Liver (tissue), 9 donors: ENCODE data around the gene ARHGAP21. TPM values are rescaled to one million over a fixed set of nuclear protein-coding genes. Genes with fewer than 3 reads are reported as not detected.

Experiments
- DNase-seq: peaks from one replicate; pipeline ENCODE4 v3.0.0-alpha.2; 2017; ENCODE audit warnings: low spot score
- H3K27ac ChIP-seq, 2 donors: one replicate each; pipeline ENCODE4 v1.7.0; 2013; ENCODE audit warnings: inconsistent platforms in 2 of 2, low read length in 2 of 2, control low read depth in 1 of 2, low read depth in 1 of 2, mild to moderate bottlenecking in 1 of 2
- H3K27me3 ChIP-seq, 4 donors: one replicate each; pipeline versions ENCODE4 v1.6.1 to v1.7.0; 2013; ENCODE audit warnings: low read length in 3 of 4, inconsistent platforms in 1 of 4, mild to moderate bottlenecking in 1 of 4, moderate library complexity in 1 of 4; ENCODE audit not compliant: control insufficient read depth in 4 of 4, insufficient read depth in 4 of 4
- H3K36me3 ChIP-seq, 4 donors: one replicate each; pipeline versions ENCODE4 v1.6.1 to v1.7.0; 2013; ENCODE audit warnings: low read length in 3 of 4, mild to moderate bottlenecking in 3 of 4, low read depth in 1 of 4, moderate library complexity in 1 of 4; ENCODE audit not compliant: control insufficient read depth in 4 of 4, insufficient read depth in 3 of 4
- H3K4me1 ChIP-seq, 4 donors: one replicate each; pipeline versions ENCODE4 v1.6.1 to v1.7.0; 2013; ENCODE audit warnings: low read length in 3 of 4, mild to moderate bottlenecking in 3 of 4, moderate library complexity in 1 of 4; ENCODE audit not compliant: control insufficient read depth in 4 of 4, insufficient read depth in 4 of 4
- H3K4me3 ChIP-seq, 3 donors: one replicate each; pipeline versions ENCODE4 v1.6.1 to v1.7.0; 2013; ENCODE audit warnings: low read length in 3 of 3, control low read depth in 1 of 3, low read depth in 1 of 3, mild to moderate bottlenecking in 1 of 3
- H3K9ac ChIP-seq, 2 donors: one replicate each; pipeline ENCODE4 v1.7.0; 2013; ENCODE audit warnings: low read length in 2 of 2, mild to moderate bottlenecking in 2 of 2, moderate library complexity in 2 of 2, control low read depth in 1 of 2, low read depth in 1 of 2
- H3K9me3 ChIP-seq, 4 donors: one replicate each; pipeline versions ENCODE4 v1.6.1 to v1.7.0; 2013; ENCODE audit warnings: low read length in 3 of 4; ENCODE audit not compliant: control insufficient read depth in 4 of 4
- ATF3 ChIP-seq: IDR thresholded peaks from 2 replicates; pipeline ENCODE4 v1.6.1; 2016; ENCODE audit warnings: antibody characterized with exemption
- CTCF ChIP-seq: fragments of 150-350 bp; IDR thresholded peaks from 2 replicates; pipeline ENCODE4 v1.5.1; 2017; ENCODE audit warnings: improper control_type of control experiment, low read depth, low read length; ENCODE audit not compliant: missing input control
- EGR1 ChIP-seq, 2 donors: IDR thresholded peaks; 2 replicates each; pipeline ENCODE4 v1.6.1; 2016 to 2018; ENCODE audit warnings: antibody characterized with exemption in 2 of 2, low read depth in 2 of 2
- FOXA1 ChIP-seq: IDR thresholded peaks from 2 replicates; pipeline ENCODE4 v1.6.1; 2016; ENCODE audit warnings: antibody characterized with exemption
- FOXA2 ChIP-seq: IDR thresholded peaks from 2 replicates; pipeline ENCODE4 v1.6.1; 2016; ENCODE audit warnings: antibody characterized with exemption
- GABPA ChIP-seq, 2 donors: IDR thresholded peaks in 1 of 2; conservative IDR thresholded peaks in 1 of 2; 2 replicates each; pipeline ENCODE4 v1.6.1; 2016; ENCODE audit warnings: antibody characterized with exemption in 2 of 2, mild to moderate bottlenecking in 1 of 2, moderate library complexity in 1 of 2
- HNF4A ChIP-seq, 2 donors: conservative IDR thresholded peaks; 2 replicates each; pipeline ENCODE4 v1.6.1; 2016; ENCODE audit warnings: antibody characterized with exemption in 2 of 2, mild to moderate bottlenecking in 2 of 2
- HNF4G ChIP-seq: IDR thresholded peaks from 2 replicates; pipeline ENCODE4 v1.6.1; 2016; ENCODE audit warnings: antibody characterized with exemption
- JUND ChIP-seq, 2 donors: IDR thresholded peaks; 2 replicates each; pipeline ENCODE4 v1.6.1; 2016; ENCODE audit warnings: antibody characterized with exemption in 2 of 2
- MAX ChIP-seq: IDR thresholded peaks from 2 replicates; pipeline ENCODE4 v1.6.1; 2016; ENCODE audit warnings: antibody characterized with exemption
- RAD21 ChIP-seq, 2 donors: IDR thresholded peaks; 2 replicates each; pipeline ENCODE4 v1.6.1; 2016; ENCODE audit warnings: antibody characterized with exemption in 2 of 2, mild to moderate bottlenecking in 2 of 2
- REST ChIP-seq: IDR thresholded peaks from 2 replicates; pipeline ENCODE4 v1.6.1; 2016; ENCODE audit warnings: antibody characterized with exemption, mild to moderate bottlenecking
- SP1 ChIP-seq: IDR thresholded peaks from 2 replicates; pipeline ENCODE4 v1.6.1; 2018; ENCODE audit warnings: antibody characterized with exemption, mild to moderate bottlenecking
- YY1 ChIP-seq: IDR thresholded peaks from 2 replicates; pipeline ENCODE4 v1.6.1; 2016; ENCODE audit warnings: antibody characterized with exemption, mild to moderate bottlenecking
- ZBTB33 ChIP-seq: IDR thresholded peaks from 2 replicates; pipeline ENCODE4 v1.6.1; 2016; ENCODE audit warnings: antibody characterized with exemption
- WGBS: extraction: QIAGEN DNeasy Blood & Tissue Kit; methylation state at CpG from one replicate; pipeline ENCODE4 v1.1.7; 2013; 5-methylcytosine and 5-hydroxymethylcytosine counted together
- polyA plus RNA-seq, 2 donors: library from polyadenylated mRNA; stranded (reverse) in 1 of 2; unstranded in 1 of 2; fragments of 200-250 nt in 1 of 2; fragments of >200 nt in 1 of 2; fragmentation: Nextera tagmentation in 1 of 2; extraction: Ambion mirVana in 1 of 2; gene quantifications; one replicate each; pipeline versions ENCODE4 v1.2.1 to v1.2.3, GENCODE V29; 2013 to 2015
- total RNA-seq, 2 donors: library from RNA; depleted of rRNA; stranded (reverse); fragments of >200 nt; gene quantifications; one replicate each; pipeline ENCODE4 v1.2.3, GENCODE V29; 2014
- donor health status: healthy.
- donor health status: healthy.
- donor health status: healthy.
- donor health status: healthy.
- donor health status: healthy.

ARHGAP21 gene
- total and polyA plus RNA-seq, 4 donors: 7.8 to 30.6 (median 15.7) TPM

- Histone ChIP-seq H3K4me1 (no peaks in the 10 kb centered on the region), H3K27me3 (no peaks in the 10 kb centered on the region), H3K36me3 (peaks cover 8 to 68% (median 50%) of the 10 kb centered on the region in 4 donors), H3K27ac (no peak overlapping the region), H3K9ac (no peak overlapping the region), H3K9me3 (no peaks in the 10 kb centered on the region), H3K4me3 (no peak overlapping the region)
- 97% methylated on average over 3 of the region's 3 CpGs for WGBS
- TF ChIP-seq FOXA1 (no peak), ATF3 (no peak), FOXA2 (no peak), CTCF (no peak), JUND (IDR thresholded peaks at IDR 0.05) (no peak), HNF4A (conservative IDR thresholded peaks at IDR 0.05) (no peak), HNF4G (no peak), RAD21 (IDR thresholded peaks at IDR 0.05) (no peak), REST (no peak), SP1 (no peak), ZBTB33 (no peak), MAX (no peak), EGR1 (IDR thresholded peaks at IDR 0.05; ENCODE audit: low read depth in 2 of 2) (no peak)
- DNase-seq: no peak
These were observed 125.7 kb downstream of the ARHGAP21 start for GRCh38 chr10:24597961-24598360.

GRCh38 chr10:24597426-24597825 is 126.3 kb downstream of the ARHGAP21 start:
- peaks cover 9 to 68% (median 50%) of the 10 kb centered on the region in 4 donors for H3K36me3 ChIP-seq
- no peaks in the 10 kb centered on the region for H3K4me1 ChIP-seq
- 95% methylated on average over 7 of the region's 7 CpGs for WGBS
- H3K27ac ChIP-seq: no peak overlapping the region
- DNase-seq: no peak
- no peaks in the 10 kb centered on the region for H3K9me3 ChIP-seq
- H3K27me3 ChIP-seq: no peaks in the 10 kb centered on the region
- H3K4me3 ChIP-seq: no peak overlapping the region
- no peak overlapping the region for H3K9ac ChIP-seq
- TF ChIP-seq HNF4G: no peak
- TF ChIP-seq HNF4A (conservative IDR thresholded peaks at IDR 0.05): no peak
- no peak for TF ChIP-seq RAD21 (IDR thresholded peaks at IDR 0.05)
- TF ChIP-seq ZBTB33: no peak
- no peak for TF ChIP-seq FOXA1
- no peak for TF ChIP-seq SP1
- no peak for TF ChIP-seq REST
- no peak for TF ChIP-seq GABPA (IDR thresholded peaks at IDR 0.05 in 1 of 2, conservative IDR thresholded peaks at IDR 0.05 in 1 of 2)
- TF ChIP-seq FOXA2: no peak
- no peak for TF ChIP-seq EGR1 (IDR thresholded peaks at IDR 0.05; ENCODE audit: low read depth in 2 of 2)
- no peak for TF ChIP-seq MAX
- no peak for TF ChIP-seq ATF3
- no peak for TF ChIP-seq YY1
